Measurements from ENCODE around the gene RBM15.
A peak's percentile ranks its signal among the peaks of the same experiment; 100 is the strongest.

The RBM15 gene

GRCh38 chr1:110307239-110307974 lies 31.8 kb upstream of the RBM15 start:
- no peak overlapping the region for H3K4me3 ChIP-seq (ENCODE audit: severe bottlenecking)
- no peaks in the 10 kb centered on the region for H3K36me3 ChIP-seq (ENCODE audit: low read depth)
- no peaks in the 10 kb centered on the region for H3K4me1 ChIP-seq (ENCODE audit: insufficient read depth, poor library complexity, severe bottlenecking)
- no peaks in the 10 kb centered on the region for H3K9me3 ChIP-seq (ENCODE audit: severe bottlenecking)
- H3K27me3 ChIP-seq (ENCODE audit: insufficient read depth, poor library complexity, severe bottlenecking), result no peaks in the 10 kb centered on the region
- ATAC-seq (ENCODE audit: low read depth), result no peak
- TF ChIP-seq CTCF (IDR thresholded peaks at IDR 0.05; ENCODE audit: poor library complexity, severe bottlenecking), result no peak
- DNase-seq (ENCODE audit: low spot score), result no peak
- no peak overlapping the region for H3K27ac ChIP-seq (ENCODE audit: poor library complexity, severe bottlenecking)

GRCh38 chr1:110308247-110308646 lies 30.9 kb upstream of the RBM15 start:
- Histone ChIP-seq H3K4me3 (ENCODE audit: severe bottlenecking) (no peak overlapping the region), H3K27me3 (ENCODE audit: insufficient read depth, poor library complexity, severe bottlenecking) (no peaks in the 10 kb centered on the region), H3K9me3 (ENCODE audit: severe bottlenecking) (no peaks in the 10 kb centered on the region), H3K36me3 (ENCODE audit: low read depth) (no peaks in the 10 kb centered on the region), H3K27ac (ENCODE audit: poor library complexity, severe bottlenecking) (no peak overlapping the region), H3K4me1 (ENCODE audit: insufficient read depth, poor library complexity, severe bottlenecking) (no peaks in the 10 kb centered on the region)
- TF ChIP-seq CTCF (IDR thresholded peaks at IDR 0.05; ENCODE audit: poor library complexity, severe bottlenecking), result no peak
- DNase-seq (ENCODE audit: low spot score) (no peak), ATAC-seq (ENCODE audit: low read depth) (no peak)

- DNase-seq (ENCODE audit: low spot score) (no peak), ATAC-seq (ENCODE audit: low read depth) (no peak)
- Histone ChIP-seq H3K27ac (ENCODE audit: poor library complexity, severe bottlenecking) (no peak overlapping the region), H3K9me3 (ENCODE audit: severe bottlenecking) (no peaks in the 10 kb centered on the region), H3K4me1 (ENCODE audit: insufficient read depth, poor library complexity, severe bottlenecking) (no peaks in the 10 kb centered on the region), H3K27me3 (ENCODE audit: insufficient read depth, poor library complexity, severe bottlenecking) (no peaks in the 10 kb centered on the region), H3K4me3 (ENCODE audit: severe bottlenecking) (no peak overlapping the region), H3K36me3 (ENCODE audit: low read depth) (no peaks in the 10 kb centered on the region)
- no peak for TF ChIP-seq CTCF (IDR thresholded peaks at IDR 0.05; ENCODE audit: poor library complexity, severe bottlenecking)
Observed at GRCh38 chr1:110309139-110309538, 30.0 kb upstream of the RBM15 start.

GRCh38 chr1:110309767-110310166 lies 29.4 kb upstream of the RBM15 start:
- no peak overlapping the region for H3K27ac ChIP-seq (ENCODE audit: poor library complexity, severe bottlenecking)
- no peaks in the 10 kb centered on the region for H3K36me3 ChIP-seq (ENCODE audit: low read depth)
- DNase-seq (ENCODE audit: low spot score), result no peak
- no peak for TF ChIP-seq CTCF (IDR thresholded peaks at IDR 0.05; ENCODE audit: poor library complexity, severe bottlenecking)
- no peaks in the 10 kb centered on the region for H3K27me3 ChIP-seq (ENCODE audit: insufficient read depth, poor library complexity, severe bottlenecking)
- H3K4me3 ChIP-seq (ENCODE audit: severe bottlenecking), result no peak overlapping the region
- ATAC-seq (ENCODE audit: low read depth), result peak; percentile 47; the same call in 1 of the 3 replicates
- no peaks in the 10 kb centered on the region for H3K9me3 ChIP-seq (ENCODE audit: severe bottlenecking)
- H3K4me1 ChIP-seq (ENCODE audit: insufficient read depth, poor library complexity, severe bottlenecking), result no peaks in the 10 kb centered on the region

GRCh38 chr1:110310300-110310699 lies 28.9 kb upstream of the RBM15 start:
- Histone ChIP-seq H3K4me3 (ENCODE audit: severe bottlenecking) (no peak overlapping the region), H3K27me3 (ENCODE audit: insufficient read depth, poor library complexity, severe bottlenecking) (no peaks in the 10 kb centered on the region), H3K36me3 (ENCODE audit: low read depth) (no peaks in the 10 kb centered on the region), H3K9me3 (ENCODE audit: severe bottlenecking) (no peaks in the 10 kb centered on the region), H3K27ac (ENCODE audit: poor library complexity, severe bottlenecking) (no peak overlapping the region), H3K4me1 (ENCODE audit: insufficient read depth, poor library complexity, severe bottlenecking) (no peaks in the 10 kb centered on the region)
- no peak for DNase-seq (ENCODE audit: low spot score)
- ATAC-seq (ENCODE audit: low read depth), result no peak
- TF ChIP-seq CTCF (IDR thresholded peaks at IDR 0.05; ENCODE audit: poor library complexity, severe bottlenecking), result no peak
